PC-9 (cell line): ENCODE data around the gene ACACA.

ENCODE experiments used
- CTCF ChIP-seq: fragments of 200-600 bp; sonication (generic); conservative IDR thresholded peaks from 2 replicates; pipeline ENCODE4 v1.6.1; 2017; ENCODE audit warnings: mixed run types, antibody characterized with exemption, mild to moderate bottlenecking, moderate library complexity
- EZH2 ChIP-seq: fragments of 200-600 bp; sonication (generic); IDR thresholded peaks from 2 replicates; pipeline ENCODE4 v1.8.0; 2017; ENCODE audit warnings: antibody characterized with exemption, low read depth

- TF ChIP-seq CTCF (no peak), EZH2 (no peak)
Observed at GRCh38 chr17:37147301-37147812, 259.3 kb downstream of the ACACA start.
